Thyroid gland (tissue), 4 donors: ENCODE data around the gene PKHD1.

ENCODE experiments used
- CTCF ChIP-seq, 6 experiments: fragments of 200-600 bp in 3 of 6; fragments of 450-650 bp in 3 of 6; sonication (generic) in 3 of 6; IDR thresholded peaks; one replicate each; pipeline ENCODE4 v1.5.1; 2016 to 2019; ENCODE audit warnings: antibody characterized with exemption in 6 of 6, mild to moderate bottlenecking in 2 of 6, inconsistent platforms in 1 of 6, moderate library complexity in 1 of 6
- POLR2A ChIP-seq, 2 donors: fragments of 450-650 bp; IDR thresholded peaks; one replicate each; pipeline ENCODE4 v1.6.1; 2017; ENCODE audit warnings: antibody characterized with exemption in 2 of 2, mild to moderate bottlenecking in 2 of 2, moderate library complexity in 1 of 2

GRCh38 chr6:51844336-51844735, 243.1 kb downstream of the PKHD1 start:
- TF ChIP-seq CTCF (IDR thresholded peaks at IDR 0.05) (no peak), POLR2A (IDR thresholded peaks at IDR 0.05) (no peak)
